ENCODE data around the gene ACAD11. TPM values are rescaled to one million over a fixed set of nuclear protein-coding genes. Genes with fewer than 3 reads are reported as not detected.

ACAD11 gene
- total and polyA plus RNA-seq, 2 donors: 10.2 to 26.2 TPM

DNA sequence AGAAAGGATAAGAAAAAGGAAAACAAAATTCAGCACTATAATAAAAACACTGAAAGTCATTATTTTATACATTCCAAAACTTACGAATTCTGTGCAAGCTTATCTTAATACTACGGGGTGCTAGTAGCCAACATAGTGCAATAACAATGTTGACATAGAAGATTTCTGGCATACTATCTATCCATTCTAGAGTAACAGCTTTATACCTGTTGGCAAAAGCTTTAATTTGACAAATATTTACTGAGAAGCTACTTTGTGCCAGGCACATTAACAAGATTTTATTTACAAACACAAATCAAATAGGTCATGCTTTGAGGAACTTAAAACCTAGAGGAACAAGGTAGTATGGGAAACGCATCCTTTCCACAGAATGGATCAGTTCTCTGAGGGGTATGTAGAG is 61.4 kb downstream of the ACAD11 start:
- Histone ChIP-seq H3K9me3 (ENCODE audit: control insufficient read depth in 2 of 2, insufficient read depth in 1 of 2, low read length in 1 of 2) (no peaks in the 10 kb centered on the region), H3K4me3 (ENCODE audit: low read length in 2 of 2) (no peak overlapping the region), H3K27ac (ENCODE audit: low read depth in 1 of 2, low read length in 1 of 2) (no peak overlapping the region), H3K4me1 (ENCODE audit: control insufficient read depth in 2 of 2, insufficient read depth in 2 of 2, low read length in 2 of 2) (no peaks in the 10 kb centered on the region), H3K27me3 (ENCODE audit: control insufficient read depth in 2 of 2, insufficient read depth in 1 of 2, low read length in 1 of 2) (no peaks in the 10 kb centered on the region), H3K36me3 (ENCODE audit: control insufficient read depth in 2 of 2, insufficient read depth in 2 of 2, low read length in 1 of 2) (peaks cover 4% of the 10 kb centered on the region in 2 donors)
- WGBS: 96% methylated on average over 3 of the region's 3 CpGs
- no peak for DNase-seq (ENCODE audit: low read depth in 6 of 9, low spot score in 9 of 9)

GRCh38 chr3:132597660-132598059 is 61.9 kb downstream of the ACAD11 start:
- Histone ChIP-seq H3K36me3 (ENCODE audit: control insufficient read depth in 2 of 2, insufficient read depth in 2 of 2, low read length in 1 of 2) (peaks cover 0 to 4% of the 10 kb centered on the region in 2 donors), H3K4me1 (ENCODE audit: control insufficient read depth in 2 of 2, insufficient read depth in 2 of 2, low read length in 2 of 2) (no peaks in the 10 kb centered on the region), H3K27me3 (ENCODE audit: control insufficient read depth in 2 of 2, insufficient read depth in 1 of 2, low read length in 1 of 2) (no peaks in the 10 kb centered on the region), H3K27ac (ENCODE audit: low read depth in 1 of 2, low read length in 1 of 2) (no peak overlapping the region), H3K4me3 (ENCODE audit: low read length in 2 of 2) (no peak overlapping the region), H3K9me3 (ENCODE audit: control insufficient read depth in 2 of 2, insufficient read depth in 1 of 2, low read length in 1 of 2) (no peaks in the 10 kb centered on the region)
- WGBS: 99% methylated on average over 2 of the region's 2 CpGs
- no peak for DNase-seq (ENCODE audit: low read depth in 6 of 9, low spot score in 9 of 9)

GRCh38 chr3:132596816-132597433 is 62.7 kb downstream of the ACAD11 start, which contains the start of gene ACKR4:
ACKR4 (plus strand) TSS chr3:132597270; CDS start chr3:132600398, 3,128 bp downstream.
- no peaks in the 10 kb centered on the region for H3K4me1 ChIP-seq (ENCODE audit: control insufficient read depth in 2 of 2, insufficient read depth in 2 of 2, low read length in 2 of 2)
- no peak within 1 kb of the TSS for H3K27ac ChIP-seq (ENCODE audit: low read depth in 1 of 2, low read length in 1 of 2)
- H3K27me3 ChIP-seq (ENCODE audit: control insufficient read depth in 2 of 2, insufficient read depth in 1 of 2, low read length in 1 of 2): no peaks in the 10 kb centered on the region
- H3K4me3 ChIP-seq (ENCODE audit: low read length in 2 of 2): no peak within 1 kb of the TSS
- H3K9me3 ChIP-seq (ENCODE audit: control insufficient read depth in 2 of 2, insufficient read depth in 1 of 2, low read length in 1 of 2): no peaks in the 10 kb centered on the region
- DNase-seq (ENCODE audit: low read depth in 6 of 9, low spot score in 9 of 9): no peak
- peaks cover 0 to 4% of the 10 kb centered on the region in 2 donors for H3K36me3 ChIP-seq (ENCODE audit: control insufficient read depth in 2 of 2, insufficient read depth in 2 of 2, low read length in 1 of 2)
- 81% methylated on average over 2 of the region's 2 CpGs for WGBS

DNA sequence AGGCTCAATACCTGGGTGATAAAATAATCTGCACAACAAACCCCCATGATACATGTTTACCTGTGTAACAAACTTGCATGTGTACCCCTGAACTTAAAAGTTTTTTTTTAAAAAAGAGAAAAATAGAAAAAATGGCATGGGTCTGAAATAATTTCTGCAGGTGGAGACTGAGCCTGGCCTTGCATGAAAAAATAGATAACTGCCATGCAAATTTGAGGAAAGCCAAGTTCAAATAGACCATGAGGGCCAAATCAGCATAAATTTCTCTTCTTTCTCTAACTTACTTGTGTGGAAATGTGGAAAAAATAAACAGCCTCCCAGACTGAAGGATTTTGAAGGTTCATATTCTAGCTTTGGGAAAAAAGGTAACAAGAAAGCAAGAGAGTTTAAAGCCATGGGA is 63.3 kb downstream of the ACAD11 start:
- no peaks in the 10 kb centered on the region for H3K27me3 ChIP-seq (ENCODE audit: control insufficient read depth in 2 of 2, insufficient read depth in 1 of 2, low read length in 1 of 2)
- no peak overlapping the region for H3K4me3 ChIP-seq (ENCODE audit: low read length in 2 of 2)
- no peak overlapping the region for H3K27ac ChIP-seq (ENCODE audit: low read depth in 1 of 2, low read length in 1 of 2)
- H3K4me1 ChIP-seq (ENCODE audit: control insufficient read depth in 2 of 2, insufficient read depth in 2 of 2, low read length in 2 of 2): no peaks in the 10 kb centered on the region
- DNase-seq (ENCODE audit: low read depth in 6 of 9, low spot score in 9 of 9): no peak
- H3K36me3 ChIP-seq (ENCODE audit: control insufficient read depth in 2 of 2, insufficient read depth in 2 of 2, low read length in 1 of 2): peaks cover 0 to 4% of the 10 kb centered on the region in 2 donors
- H3K9me3 ChIP-seq (ENCODE audit: control insufficient read depth in 2 of 2, insufficient read depth in 1 of 2, low read length in 1 of 2): no peaks in the 10 kb centered on the region

DNA sequence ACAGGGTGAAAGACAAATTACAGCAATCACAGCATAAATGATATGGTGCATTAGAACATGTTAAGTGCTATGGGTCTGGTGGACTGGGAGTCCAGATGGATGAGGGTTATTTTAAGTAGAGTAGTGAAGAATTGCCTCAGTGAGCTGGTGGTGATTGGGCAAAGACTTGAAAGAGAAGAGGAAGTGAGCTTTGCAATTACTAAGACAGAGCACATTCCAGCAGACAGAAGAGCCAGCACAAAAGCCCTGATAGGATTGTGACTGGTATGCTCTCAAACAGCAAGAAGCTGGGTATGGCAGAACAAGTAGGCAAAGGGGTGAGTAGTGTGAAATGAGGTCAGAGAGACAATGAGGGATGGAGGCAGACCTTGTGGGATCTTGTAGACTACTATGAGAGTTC is 64.6 kb downstream of the ACAD11 start:
- no peaks in the 10 kb centered on the region for H3K4me1 ChIP-seq (ENCODE audit: control insufficient read depth in 2 of 2, insufficient read depth in 2 of 2, low read length in 2 of 2)
- peaks cover 0 to 4% of the 10 kb centered on the region in 2 donors for H3K36me3 ChIP-seq (ENCODE audit: control insufficient read depth in 2 of 2, insufficient read depth in 2 of 2, low read length in 1 of 2)

GRCh38 chr3:132594498-132594897 is 65.1 kb downstream of the ACAD11 start:
- Histone ChIP-seq H3K9me3 (ENCODE audit: control insufficient read depth in 2 of 2, insufficient read depth in 1 of 2, low read length in 1 of 2) (no peaks in the 10 kb centered on the region), H3K27me3 (ENCODE audit: control insufficient read depth in 2 of 2, insufficient read depth in 1 of 2, low read length in 1 of 2) (no peaks in the 10 kb centered on the region), H3K4me1 (ENCODE audit: control insufficient read depth in 2 of 2, insufficient read depth in 2 of 2, low read length in 2 of 2) (no peaks in the 10 kb centered on the region), H3K27ac (ENCODE audit: low read depth in 1 of 2, low read length in 1 of 2) (no peak overlapping the region), H3K36me3 (ENCODE audit: control insufficient read depth in 2 of 2, insufficient read depth in 2 of 2, low read length in 1 of 2) (peaks cover 0 to 4% of the 10 kb centered on the region in 2 donors), H3K4me3 (ENCODE audit: low read length in 2 of 2) (no peak overlapping the region)
- DNase-seq (ENCODE audit: low read depth in 6 of 9, low spot score in 9 of 9): no peak

More for the DNA sequence above, 64.6 kb downstream of the ACAD11 start:
- Histone ChIP-seq H3K27me3 (ENCODE audit: control insufficient read depth in 2 of 2, insufficient read depth in 1 of 2, low read length in 1 of 2) (no peaks in the 10 kb centered on the region), H3K4me3 (ENCODE audit: low read length in 2 of 2) (no peak overlapping the region), H3K27ac (ENCODE audit: low read depth in 1 of 2, low read length in 1 of 2) (no peak overlapping the region), H3K9me3 (ENCODE audit: control insufficient read depth in 2 of 2, insufficient read depth in 1 of 2, low read length in 1 of 2) (no peaks in the 10 kb centered on the region)
- no peak for DNase-seq (ENCODE audit: low read depth in 6 of 9, low spot score in 9 of 9)

DNA sequence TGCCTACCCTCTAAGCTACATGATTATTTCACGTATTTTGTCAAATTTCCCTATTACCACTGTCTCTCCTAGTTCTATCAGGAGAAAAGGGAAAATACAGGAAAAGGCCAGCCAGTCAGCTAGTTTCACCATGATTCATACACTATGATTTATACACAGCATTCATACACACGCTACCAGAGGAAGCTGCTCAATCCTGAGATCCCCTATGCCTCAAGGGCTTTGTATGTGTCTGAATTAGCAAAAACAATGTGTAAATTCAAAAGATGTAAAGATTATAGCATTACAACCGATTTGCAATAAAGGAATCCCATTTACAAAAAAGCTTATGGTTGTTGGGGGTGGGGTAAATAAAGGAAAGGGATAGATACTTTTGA is 65.7 kb downstream of the ACAD11 start:
- Histone ChIP-seq H3K9me3 (ENCODE audit: control insufficient read depth in 2 of 2, insufficient read depth in 1 of 2, low read length in 1 of 2) (no peaks in the 10 kb centered on the region), H3K4me3 (ENCODE audit: low read length in 2 of 2) (no peak overlapping the region), H3K4me1 (ENCODE audit: control insufficient read depth in 2 of 2, insufficient read depth in 2 of 2, low read length in 2 of 2) (no peaks in the 10 kb centered on the region), H3K36me3 (ENCODE audit: control insufficient read depth in 2 of 2, insufficient read depth in 2 of 2, low read length in 1 of 2) (peaks cover 0 to 4% of the 10 kb centered on the region in 2 donors), H3K27ac (ENCODE audit: low read depth in 1 of 2, low read length in 1 of 2) (no peak overlapping the region), H3K27me3 (ENCODE audit: control insufficient read depth in 2 of 2, insufficient read depth in 1 of 2, low read length in 1 of 2) (no peaks in the 10 kb centered on the region)
- no peak for DNase-seq (ENCODE audit: low read depth in 6 of 9, low spot score in 9 of 9)
- 80% methylated on average over 3 of the region's 3 CpGs for WGBS

DNA sequence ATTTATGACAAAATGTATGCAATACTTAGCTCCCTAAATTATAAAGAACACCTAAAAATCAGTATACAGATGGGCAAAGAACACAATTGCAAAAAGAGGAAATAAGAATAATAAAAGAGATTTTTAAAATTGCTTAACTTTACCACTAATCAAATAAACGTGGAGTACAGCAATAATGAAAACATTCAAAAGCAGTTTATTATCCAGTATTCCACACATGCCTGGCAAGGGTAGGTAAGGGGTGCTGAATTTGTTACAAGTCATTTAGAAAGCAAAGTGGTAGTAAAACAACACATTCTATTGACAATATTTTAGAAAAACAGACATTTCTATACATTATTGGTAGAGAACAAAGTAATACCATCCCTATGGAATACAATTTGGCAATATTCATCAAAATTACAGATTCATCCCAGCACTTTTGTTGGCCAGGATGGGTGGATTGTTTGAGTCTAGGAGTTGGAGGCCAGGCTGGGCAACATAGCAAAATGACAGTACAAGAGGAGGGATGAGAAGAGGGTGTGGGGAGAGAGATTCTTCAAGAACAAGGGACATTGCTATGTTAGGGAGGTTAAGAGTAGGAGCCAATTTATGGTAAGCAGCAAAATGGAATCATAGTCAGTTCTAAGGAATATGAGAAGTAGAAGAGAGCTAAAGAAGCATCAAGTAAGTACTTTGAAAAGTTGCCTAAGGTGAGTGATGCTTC is 66.2 kb downstream of the ACAD11 start:
- H3K36me3 ChIP-seq (ENCODE audit: control insufficient read depth in 2 of 2, insufficient read depth in 2 of 2, low read length in 1 of 2): no peaks in the 10 kb centered on the region

DNA sequence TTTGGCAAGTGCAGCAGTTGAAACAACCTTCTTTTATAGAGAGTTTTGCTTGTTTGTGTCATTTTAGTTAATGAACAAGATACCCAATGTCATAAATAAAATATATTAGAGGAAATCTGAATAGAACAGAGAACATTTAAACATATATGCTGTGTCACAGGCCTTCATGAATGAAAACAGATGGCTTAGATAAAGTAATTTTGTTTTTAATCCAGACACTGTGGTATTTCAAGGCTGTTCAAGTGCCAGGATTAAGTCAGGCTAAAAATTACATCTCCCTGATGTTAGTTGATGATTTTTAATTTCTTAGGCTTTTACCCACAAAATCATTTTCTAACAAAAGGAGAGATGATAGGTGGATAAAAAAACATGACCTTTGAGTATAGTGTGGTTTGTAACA is 67.4 kb downstream of the ACAD11 start:
- no peak for DNase-seq (ENCODE audit: low read depth in 6 of 9, low spot score in 9 of 9)
- no peaks in the 10 kb centered on the region for H3K27me3 ChIP-seq (ENCODE audit: control insufficient read depth in 2 of 2, insufficient read depth in 1 of 2, low read length in 1 of 2)
- H3K36me3 ChIP-seq (ENCODE audit: control insufficient read depth in 2 of 2, insufficient read depth in 2 of 2, low read length in 1 of 2): no peaks in the 10 kb centered on the region
- no peaks in the 10 kb centered on the region for H3K9me3 ChIP-seq (ENCODE audit: control insufficient read depth in 2 of 2, insufficient read depth in 1 of 2, low read length in 1 of 2)
- H3K4me1 ChIP-seq (ENCODE audit: control insufficient read depth in 2 of 2, insufficient read depth in 2 of 2, low read length in 2 of 2): no peaks in the 10 kb centered on the region
- no peak overlapping the region for H3K27ac ChIP-seq (ENCODE audit: low read depth in 1 of 2, low read length in 1 of 2)
- H3K4me3 ChIP-seq (ENCODE audit: low read length in 2 of 2): no peak overlapping the region

More for the DNA sequence above, 66.2 kb downstream of the ACAD11 start:
- no peaks in the 10 kb centered on the region for H3K9me3 ChIP-seq (ENCODE audit: control insufficient read depth in 2 of 2, insufficient read depth in 1 of 2, low read length in 1 of 2)
- DNase-seq (ENCODE audit: low read depth in 6 of 9, low spot score in 9 of 9): no peak
- WGBS: 78% methylated on average over 1 of the region's 1 CpG
- H3K4me1 ChIP-seq (ENCODE audit: control insufficient read depth in 2 of 2, insufficient read depth in 2 of 2, low read length in 2 of 2): no peaks in the 10 kb centered on the region
- no peaks in the 10 kb centered on the region for H3K27me3 ChIP-seq (ENCODE audit: control insufficient read depth in 2 of 2, insufficient read depth in 1 of 2, low read length in 1 of 2)
- H3K4me3 ChIP-seq (ENCODE audit: low read length in 2 of 2): no peak overlapping the region
- no peak overlapping the region for H3K27ac ChIP-seq (ENCODE audit: low read depth in 1 of 2, low read length in 1 of 2)
